Thyroid gland (tissue), 4 donors: ENCODE data around the gene CFAP107. TPM values are rescaled to one million over a fixed set of nuclear protein-coding genes. Genes with fewer than 3 reads are reported as not detected.

Source experiments
- DNase-seq, 2 donors: peaks; one replicate each; pipeline ENCODE4 v3.0.0-alpha.2; 2019
- H3K27ac ChIP-seq, 3 donors: fragments of 200-600 bp; sonication (generic); 1 replicate in 2 of 3; 2 replicates in 1 of 3; pipeline ENCODE4 v1.5.1; 2016 to 2019; ENCODE audit warnings: mild to moderate bottlenecking in 1 of 3, moderate library complexity in 1 of 3
- H3K27me3 ChIP-seq: fragments of 200-600 bp; sonication (generic); one replicate; pipeline ENCODE4 v1.5.1; 2019
- H3K36me3 ChIP-seq, 2 donors: fragments of 200-600 bp; sonication (generic); one replicate each; pipeline ENCODE4 v1.5.1; 2016 to 2019
- H3K4me1 ChIP-seq, 2 donors: fragments of 200-600 bp; sonication (generic); one replicate each; pipeline ENCODE4 v1.5.1; 2017 to 2019
- H3K4me3 ChIP-seq, 3 donors: fragments of 200-600 bp; sonication (generic); replicated peaks in 1 of 3; 1 replicate in 2 of 3; 2 replicates in 1 of 3; pipeline ENCODE4 v1.5.1; 2016; ENCODE audit warnings: mild to moderate bottlenecking in 1 of 3
- H3K9me3 ChIP-seq: fragments of 200-600 bp; sonication (generic); one replicate; pipeline ENCODE4 v1.5.1; 2017
- POLR2A ChIP-seq, 2 donors: fragments of 450-650 bp; IDR thresholded peaks; one replicate each; pipeline ENCODE4 v1.6.1; 2017; ENCODE audit warnings: antibody characterized with exemption in 2 of 2, mild to moderate bottlenecking in 2 of 2, moderate library complexity in 1 of 2
- WGBS, 2 donors: methylation state at CpG; one replicate each; pipeline ENCODE4 v1.1.5; 2017; 5-methylcytosine and 5-hydroxymethylcytosine counted together
- intact Hi-C: fragments of 100-400 bp; cut with DNase I; formaldehyde crosslinking; loops from one replicate; pipeline ENCODE4 v1.15.1; 2023
- total RNA-seq, 4 donors: library from RNA; depleted of rRNA; stranded (reverse); fragments of >200 nt; gene quantifications; one replicate each; pipeline ENCODE4 v1.2.3, GENCODE V29; 2016
- TF ChIP-seq, protein P1 (sequence below), 6 experiments: fragments of 200-600 bp in 3 of 6; fragments of 450-650 bp in 3 of 6; sonication (generic) in 3 of 6; IDR thresholded peaks; one replicate each; pipeline ENCODE4 v1.5.1; 2016 to 2019; ENCODE audit warnings: antibody characterized with exemption in 6 of 6, mild to moderate bottlenecking in 2 of 6, inconsistent platforms in 1 of 6, moderate library complexity in 1 of 6

Gene CFAP107
- total RNA-seq, 4 donors from 2014 or later, result not detected

- intact Hi-C loops, result no loop called here
- Histone ChIP-seq H3K4me3 (no peak overlapping the region), H3K4me1 (no peaks in the 10 kb centered on the region), H3K9me3 (no peaks in the 10 kb centered on the region), H3K27ac (no peak overlapping the region), H3K27me3 (no peaks in the 10 kb centered on the region), H3K36me3 (no peaks in the 10 kb centered on the region)
- no peak for TF ChIP-seq POLR2A (IDR thresholded peaks at IDR 0.05)
- 79 to 85% methylated on average over 4 of the region's 4 CpGs for WGBS, 2 donors
- no peak for DNase-seq
Measured at GRCh38 chr1:12708396-12709090, 37.5 kb upstream of the CFAP107 start.

DNA sequence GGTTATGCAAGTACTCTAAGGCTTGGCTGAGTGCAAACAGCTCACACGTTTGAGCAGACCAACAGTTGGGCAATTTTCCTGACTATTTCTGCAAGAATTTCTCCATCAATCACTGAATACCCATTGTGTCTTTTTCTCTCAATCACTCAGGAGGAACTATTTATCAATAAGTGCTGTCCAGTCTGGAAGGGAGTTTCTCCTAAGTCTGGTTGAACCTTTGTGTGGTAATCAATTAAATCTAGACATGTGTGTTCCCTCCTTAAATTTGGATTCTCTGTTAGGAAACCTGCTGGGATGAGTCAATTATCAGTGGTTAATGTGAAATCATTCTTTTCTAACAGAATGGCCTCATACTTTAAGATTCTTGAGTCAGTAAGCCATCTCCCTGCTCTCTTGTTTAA lies 36.9 kb upstream of the CFAP107 start:
- TF ChIP-seq POLR2A (IDR thresholded peaks at IDR 0.05), result no peak
- TF ChIP-seq, protein P1, sequence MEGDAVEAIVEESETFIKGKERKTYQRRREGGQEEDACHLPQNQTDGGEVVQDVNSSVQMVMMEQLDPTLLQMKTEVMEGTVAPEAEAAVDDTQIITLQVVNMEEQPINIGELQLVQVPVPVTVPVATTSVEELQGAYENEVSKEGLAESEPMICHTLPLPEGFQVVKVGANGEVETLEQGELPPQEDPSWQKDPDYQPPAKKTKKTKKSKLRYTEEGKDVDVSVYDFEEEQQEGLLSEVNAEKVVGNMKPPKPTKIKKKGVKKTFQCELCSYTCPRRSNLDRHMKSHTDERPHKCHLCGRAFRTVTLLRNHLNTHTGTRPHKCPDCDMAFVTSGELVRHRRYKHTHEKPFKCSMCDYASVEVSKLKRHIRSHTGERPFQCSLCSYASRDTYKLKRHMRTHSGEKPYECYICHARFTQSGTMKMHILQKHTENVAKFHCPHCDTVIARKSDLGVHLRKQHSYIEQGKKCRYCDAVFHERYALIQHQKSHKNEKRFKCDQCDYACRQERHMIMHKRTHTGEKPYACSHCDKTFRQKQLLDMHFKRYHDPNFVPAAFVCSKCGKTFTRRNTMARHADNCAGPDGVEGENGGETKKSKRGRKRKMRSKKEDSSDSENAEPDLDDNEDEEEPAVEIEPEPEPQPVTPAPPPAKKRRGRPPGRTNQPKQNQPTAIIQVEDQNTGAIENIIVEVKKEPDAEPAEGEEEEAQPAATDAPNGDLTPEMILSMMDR (IDR thresholded peaks at IDR 0.05), result no peak
- 67% methylated on average over 1 of the region's 1 CpG for WGBS, 2 donors
- intact Hi-C loops, result no loop called here
- H3K27ac ChIP-seq, result no peak overlapping the region
- DNase-seq, result no peak
- no peak overlapping the region for H3K4me3 ChIP-seq
- no peaks in the 10 kb centered on the region for H3K9me3 ChIP-seq
- no peaks in the 10 kb centered on the region for H3K27me3 ChIP-seq
- H3K36me3 ChIP-seq, result no peaks in the 10 kb centered on the region
- H3K4me1 ChIP-seq, result no peaks in the 10 kb centered on the region

- Histone ChIP-seq H3K27ac (no peak overlapping the region), H3K4me3 (no peak overlapping the region), H3K4me1 (no peaks in the 10 kb centered on the region), H3K9me3 (no peaks in the 10 kb centered on the region), H3K27me3 (no peaks in the 10 kb centered on the region), H3K36me3 (no peaks in the 10 kb centered on the region)
- intact Hi-C loops, result no loop called here
- DNase-seq, result no peak
- TF ChIP-seq POLR2A (IDR thresholded peaks at IDR 0.05), result no peak
- TF ChIP-seq, protein P1 (IDR thresholded peaks at IDR 0.05), result no peak
- 84 to 86% methylated on average over 3 of the region's 3 CpGs for WGBS, 2 donors
Measured at GRCh38 chr1:12709696-12710095, 36.3 kb upstream of the CFAP107 start.

GRCh38 chr1:12711536-12711935 lies 34.5 kb upstream of the CFAP107 start:
- H3K9me3 ChIP-seq, result no peaks in the 10 kb centered on the region
- no peak overlapping the region for H3K27ac ChIP-seq
- no peak for DNase-seq
- no peaks in the 10 kb centered on the region for H3K4me1 ChIP-seq
- WGBS, 2 donors, result 66 to 71% methylated on average over 3 of the region's 3 CpGs
- intact Hi-C loops, result no loop called here
- H3K36me3 ChIP-seq, result no peaks in the 10 kb centered on the region
- no peaks in the 10 kb centered on the region for H3K27me3 ChIP-seq
- H3K4me3 ChIP-seq, result no peak overlapping the region
- TF ChIP-seq, protein P1 (IDR thresholded peaks at IDR 0.05), result no peak
- no peak for TF ChIP-seq POLR2A (IDR thresholded peaks at IDR 0.05)

DNA sequence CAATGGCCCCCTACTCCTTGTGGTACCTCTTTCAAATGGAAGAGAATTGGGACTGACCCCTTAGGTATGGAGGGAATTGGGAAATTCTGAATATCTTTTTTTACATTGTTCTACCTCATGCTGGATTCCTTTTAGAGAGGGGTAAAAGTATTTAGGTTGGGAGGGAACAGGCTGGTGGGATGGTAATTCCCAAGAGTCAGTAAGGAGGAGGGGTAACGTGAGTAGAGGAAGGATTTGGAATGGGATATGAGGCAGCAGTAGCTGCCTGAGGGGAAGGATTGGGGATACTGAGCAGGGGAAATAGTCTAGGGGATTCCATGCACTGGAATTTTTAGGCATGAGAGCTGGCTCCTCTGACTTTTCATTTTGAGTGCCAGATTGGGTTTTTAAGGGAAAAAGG lies 33.9 kb upstream of the CFAP107 start:
- no peak for TF ChIP-seq POLR2A (IDR thresholded peaks at IDR 0.05)
- TF ChIP-seq, protein P1 (IDR thresholded peaks at IDR 0.05), result no peak
- no peaks in the 10 kb centered on the region for H3K9me3 ChIP-seq
- no peak for DNase-seq
- H3K4me3 ChIP-seq, result no peak overlapping the region
- no peaks in the 10 kb centered on the region for H3K4me1 ChIP-seq
- H3K27ac ChIP-seq, result no peak overlapping the region
- no peaks in the 10 kb centered on the region for H3K36me3 ChIP-seq
- WGBS, 2 donors, result 85 to 88% methylated on average over 1 of the region's 1 CpG
- no peaks in the 10 kb centered on the region for H3K27me3 ChIP-seq
- intact Hi-C loops, result no loop called here
